Endothelial cell of umbilical vein (primary cell): ENCODE data around the gene NRXN3. TPM values are rescaled to one million over a fixed set of nuclear protein-coding genes. Genes with fewer than 3 reads are reported as not detected.
A peak's percentile ranks its signal among the peaks of the same experiment; 100 is the strongest.

Experiments
- BruUV-seq: library from RNA; stranded (reverse); fragments of 400-500 nt; replicated peaks from 2 replicates; lab custom pipeline; 2021; lab: Mats Ljungman, UMichigan
- CTCF ChIA-PET: fragments of 300-600, 350-600 bp; sonication (Branson Sonifier 250); formaldehyde crosslinking; loops from one replicate; lab custom pipeline; 2021; ENCODE audit warnings: antibody characterized with exemption, inconsistent platforms; lab: Charles Lee
- POLR2A ChIA-PET: fragments of 300-600, 350-600 bp; sonication (Branson Sonifier 250); formaldehyde crosslinking; loops from one replicate; lab custom pipeline; 2021; ENCODE audit warnings: antibody characterized with exemption, inconsistent platforms; lab: Charles Lee
- DNase-seq: peaks from one replicate; pipeline ENCODE4 v3.0.0-alpha.2; 2011; ENCODE audit warnings: low read depth, low spot score
- FAIRE-seq: peaks from 2 replicates; lab custom pipeline; 2011; peaks lifted over from hg19 to GRCh38; lab: Jason Lieb, UNC
- H2AFZ ChIP-seq: 2 replicates; pipeline ENCODE4 v1.6.0; 2012; ENCODE audit warnings: low read depth, low read length, control low read depth, inconsistent platforms
- H3K27ac ChIP-seq: 2 replicates; pipeline ENCODE4 v1.5.1; 2011; ENCODE audit warnings: low read depth, mild to moderate bottlenecking, control low read depth, low read length, moderate library complexity; ENCODE audit not compliant: insufficient read depth
- H3K27me3 ChIP-seq, 2 experiments: 2 replicates each; pipeline versions ENCODE4 v1.6.0 to v1.6.1; 2011; ENCODE audit warnings: low read length in 2 of 2, mixed read lengths in 1 of 2; ENCODE audit not compliant: control insufficient read depth in 2 of 2, insufficient read depth in 2 of 2
- H3K36me3 ChIP-seq, 2 experiments: 2 replicates in 1 of 2; 3 replicates in 1 of 2; pipeline ENCODE4 v1.5.1; 2011; ENCODE audit warnings: low read length in 2 of 2, mild to moderate bottlenecking in 1 of 2, moderate library complexity in 1 of 2; ENCODE audit not compliant: control insufficient read depth in 2 of 2, insufficient read depth in 2 of 2; ENCODE audit errors: extremely low read depth in 1 of 2
- H3K4me1 ChIP-seq: 3 replicates; pipeline ENCODE4 v1.5.1; 2011; ENCODE audit warnings: mild to moderate bottlenecking, low read length; ENCODE audit not compliant: control insufficient read depth, insufficient read depth; ENCODE audit errors: extremely low read depth
- H3K4me2 ChIP-seq: 2 replicates; pipeline ENCODE4 v1.6.1; 2011; ENCODE audit warnings: low read length, control low read depth, mixed read lengths; ENCODE audit not compliant: insufficient read depth
- H3K4me3 ChIP-seq, 3 experiments: fragments of 200-600 bp in 1 of 3; sonication (generic), shearing (Covaris generic) in 1 of 3; replicated peaks in 1 of 3; 2 replicates each; pipeline ENCODE4 v1.5.1; 2011 to 2016; ENCODE audit warnings: control low read depth in 3 of 3, low read length in 3 of 3, mild to moderate bottlenecking in 2 of 3, inconsistent platforms in 1 of 3, low read depth in 1 of 3, moderate library complexity in 1 of 3; ENCODE audit not compliant: insufficient read depth in 1 of 3
- H3K79me2 ChIP-seq: 2 replicates; pipeline ENCODE4 v1.6.0; 2012; ENCODE audit warnings: low read length, inconsistent platforms; ENCODE audit not compliant: control insufficient read depth, insufficient read depth
- H3K9ac ChIP-seq: replicated peaks from 2 replicates; pipeline ENCODE3; 2011; ENCODE audit warnings: low read length, control low read depth; ENCODE audit not compliant: insufficient read depth; ENCODE audit errors: extremely low read depth
- H3K9me1 ChIP-seq: replicated peaks from 3 replicates; pipeline ENCODE4 v1.6.0; 2011; ENCODE audit warnings: mild to moderate bottlenecking, low read length; ENCODE audit not compliant: control insufficient read depth, insufficient read depth; ENCODE audit errors: extremely low read depth
- H3K9me3 ChIP-seq: replicated peaks from 2 replicates; pipeline ENCODE4 v1.5.1; 2012; ENCODE audit warnings: low read length, inconsistent platforms; ENCODE audit not compliant: control insufficient read depth, insufficient read depth
- H4K20me1 ChIP-seq: replicated peaks from 2 replicates; pipeline ENCODE3; 2011; ENCODE audit warnings: mild to moderate bottlenecking, low read length; ENCODE audit not compliant: control insufficient read depth, insufficient read depth; ENCODE audit errors: extremely low read depth
- CTCF ChIP-seq, 2 donors: IDR thresholded peaks; 1 replicate in 1 of 2; 2 replicates in 1 of 2; pipeline ENCODE4 v1.5.1; 2011; ENCODE audit warnings: low read length in 2 of 2, mild to moderate bottlenecking in 2 of 2, moderate library complexity in 2 of 2, control low read depth in 1 of 2, inconsistent platforms in 1 of 2, low read depth in 1 of 2; ENCODE audit not compliant: insufficient read depth in 1 of 2; ENCODE audit errors: extremely low read depth in 1 of 2
- EZH2 ChIP-seq: IDR thresholded peaks from 2 replicates; pipeline ENCODE4 v1.6.1; 2012; ENCODE audit warnings: borderline replicate concordance, low read depth, mild to moderate bottlenecking, moderate library complexity, low read length, inconsistent platforms; ENCODE audit not compliant: severe bottlenecking
- FOS ChIP-seq: IDR thresholded peaks from 2 replicates; pipeline ENCODE4 v1.6.1; 2011; ENCODE audit warnings: mild to moderate bottlenecking, low read length, moderate library complexity, borderline replicate concordance; ENCODE audit not compliant: insufficient read depth
- GATA2 ChIP-seq: IDR thresholded peaks from 2 replicates; pipeline ENCODE4 v1.7.0; 2011; ENCODE audit warnings: low read depth, mild to moderate bottlenecking, moderate library complexity, mixed read lengths, low read length; ENCODE audit not compliant: insufficient read length, insufficient read depth
- JUN ChIP-seq: IDR thresholded peaks from 2 replicates; pipeline ENCODE4 v1.6.1; 2011; ENCODE audit warnings: borderline replicate concordance, low read depth; ENCODE audit not compliant: insufficient read length, insufficient read depth
- MAX ChIP-seq: IDR thresholded peaks from 2 replicates; pipeline ENCODE4 v1.6.1; 2011; ENCODE audit not compliant: insufficient read depth, insufficient read length
- MYC ChIP-seq: IDR thresholded peaks from one replicate; pipeline ENCODE4 v1.6.1; 2011; ENCODE audit warnings: mild to moderate bottlenecking, low read depth, low read length
- POLR2A ChIP-seq: IDR thresholded peaks from 2 replicates; pipeline ENCODE4 v1.6.1; 2012; ENCODE audit warnings: low read depth, mild to moderate bottlenecking, control low read depth, low read length
- POLR2AphosphoS5 ChIP-seq: IDR thresholded peaks from 2 replicates; pipeline ENCODE4 v1.6.1; 2012; ENCODE audit warnings: low read depth, mild to moderate bottlenecking, control low read depth, low read length, moderate library complexity; ENCODE audit not compliant: insufficient read depth
- dilution Hi-C: fragments of 300-500 bp; cut with MboI; formaldehyde crosslinking; loops from one replicate; pipeline ENCODE4 v1.15.0; 2019; ENCODE audit warnings: low sequenced_read_pairs; ENCODE audit not compliant: extremely low pct_ligation_motif_present
- intact Hi-C: fragments of 100-400 bp; cut with micrococcal nuclease; formaldehyde crosslinking; loops from one replicate; pipeline ENCODE4 v1.10.0; 2022
- polyA plus RNA-seq, 4 experiments: library from polyadenylated mRNA; depleted of rRNA in 3 of 4; stranded (reverse) in 3 of 4; unstranded in 1 of 4; fragments of >200 nt; gene quantifications; 2 replicates each; pipeline versions ENCODE4 v1.2.1 to v1.2.3, GENCODE V29; 2011 to 2012; ENCODE audit warnings: missing spikeins in 1 of 4
- total RNA-seq: library from RNA; stranded (reverse); gene quantifications from 2 replicates; pipeline ENCODE4 v1.2.3, GENCODE V29; 2021

Gene NRXN3
- total and polyA plus RNA-seq, 2 donors (not counting 3 experiments of a cell fraction or from before 2014, with no cell fraction given), result 0.72 to 4.2 TPM

- no peak for FAIRE-seq
- intact Hi-C loops (loop anchor here (5.0 to 10.0 kb wide), 2 partner anchors 455 to 792 kb away; no protein-coding TSS in a partner anchor), dilution Hi-C loops (no loop called here)
- Histone ChIP-seq H3K36me3 (no peaks in the 10 kb centered on the region), H3K4me3 (no peak overlapping the region), H3K27ac (no peak overlapping the region), H3K79me2 (no peaks in the 10 kb centered on the region), H4K20me1 (no peaks in the 10 kb centered on the region), H2AFZ (no peak overlapping the region), H3K9me1 (no peaks in the 10 kb centered on the region), H3K4me1 (no peaks in the 10 kb centered on the region), H3K4me2 (no peak overlapping the region), H3K9me3 (no peaks in the 10 kb centered on the region), H3K9ac (no peak overlapping the region), H3K27me3 (no peaks in the 10 kb centered on the region)
- BruUV-seq, result no TSS peak
- CTCF ChIA-PET, result interaction anchor here (1.6 kb wide), 1 partner anchor 120 kb away, joined by 10 read pairs; no protein-coding TSS in a partner anchor
- TF ChIP-seq POLR2A (no peak), FOS (no peak), MAX (no peak), POLR2AphosphoS5 (no peak), JUN (no peak), GATA2 (no peak), MYC (no peak), CTCF (IDR thresholded peaks at IDR 0.05; ENCODE audit: extremely low read depth in 1 of 2, insufficient read depth in 1 of 2, low read depth in 1 of 2, low read length in 2 of 2) (no peak), EZH2 (no peak)
- peak; percentile 3 for DNase-seq
- POLR2A ChIA-PET, result no interaction called here
Measured at GRCh38 chr14:78446807-78447206, 276.6 kb downstream of the NRXN3 start.
